Nephron (organoid): ENCODE data around the gene ETNK1.

Experiments used
- H3K27ac Mint-ChIP-seq, 3 experiments: 2 replicates each; pipeline ENCODE4 v1.8.0; 2020; ENCODE audit warnings: mixed read lengths in 3 of 3, mild to moderate bottlenecking in 2 of 3, moderate library complexity in 1 of 3
- H3K27me3 Mint-ChIP-seq: 2 replicates; pipeline ENCODE4 v1.8.0; 2021; ENCODE audit warnings: low read depth, mild to moderate bottlenecking, moderate library complexity, mixed read lengths
- H3K36me3 Mint-ChIP-seq: 2 replicates; pipeline ENCODE4 v1.8.0; 2020; ENCODE audit warnings: low read depth, mixed read lengths
- H3K4me1 Mint-ChIP-seq: 2 replicates; pipeline ENCODE4 v1.8.0; 2020; ENCODE audit warnings: mixed read lengths
- H3K4me3 Mint-ChIP-seq, 3 experiments: 2 replicates each; pipeline ENCODE4 v1.8.0; 2020; ENCODE audit warnings: mild to moderate bottlenecking in 3 of 3, mixed read lengths in 3 of 3, moderate library complexity in 2 of 3
- H3K9me3 Mint-ChIP-seq: 2 replicates; pipeline ENCODE4 v1.8.0; 2020; ENCODE audit warnings: mixed read lengths
- CTCF ChIP-seq, 3 experiments: fragments of 200-600 bp; sonication (generic); IDR thresholded peaks; one replicate each; pipeline ENCODE4 v1.5.0; 2021; ENCODE audit warnings: antibody characterized with exemption in 3 of 3; ENCODE audit not compliant: unreplicated experiment in 3 of 3

The ETNK1 gene

GRCh38 chr12:22722779-22723178 is 97.8 kb downstream of the ETNK1 start:
- Mint-ChIP-seq H3K27me3 (no peaks in the 10 kb centered on the region), H3K27ac (peak overlapping the region in 1 of 3 experiments; percentile 59), H3K4me3 (no peak overlapping the region), H3K36me3 (no peaks in the 10 kb centered on the region), H3K4me1 (peaks cover 7% of the 10 kb centered on the region), H3K9me3 (no peaks in the 10 kb centered on the region)
- TF ChIP-seq CTCF (IDR thresholded peaks at IDR 0.05; ENCODE audit: unreplicated experiment in 3 of 3): no peak

- Mint-ChIP-seq H3K27ac (peak overlapping the region; percentile 30 to 83 (median 70)), H3K36me3 (no peaks in the 10 kb centered on the region), H3K4me3 (no peak overlapping the region), H3K27me3 (no peaks in the 10 kb centered on the region), H3K4me1 (peaks cover 24% of the 10 kb centered on the region), H3K9me3 (no peaks in the 10 kb centered on the region)
- TF ChIP-seq CTCF (IDR thresholded peaks at IDR 0.05; ENCODE audit: unreplicated experiment in 3 of 3): no peak
These were observed 104.0 kb downstream of the ETNK1 start for GRCh38 chr12:22728987-22729386.

GRCh38 chr12:22729431-22729956 is 104.5 kb downstream of the ETNK1 start:
- peaks cover 26% of the 10 kb centered on the region for H3K4me1 Mint-ChIP-seq
- H3K4me3 Mint-ChIP-seq: no peak overlapping the region
- H3K36me3 Mint-ChIP-seq: no peaks in the 10 kb centered on the region
- peak overlapping the region; percentile 70 to 83 (median 76) for H3K27ac Mint-ChIP-seq
- H3K27me3 Mint-ChIP-seq: no peaks in the 10 kb centered on the region
- H3K9me3 Mint-ChIP-seq: no peaks in the 10 kb centered on the region
- TF ChIP-seq CTCF (IDR thresholded peaks at IDR 0.05; ENCODE audit: unreplicated experiment in 3 of 3): no peak

GRCh38 chr12:22729957-22730443 is 105.0 kb downstream of the ETNK1 start:
- peak overlapping the region; percentile 70 to 83 (median 76) for H3K27ac Mint-ChIP-seq
- H3K9me3 Mint-ChIP-seq: no peaks in the 10 kb centered on the region
- H3K27me3 Mint-ChIP-seq: no peaks in the 10 kb centered on the region

GRCh38 chr12:22731236-22731635 is 106.3 kb downstream of the ETNK1 start:
- Mint-ChIP-seq H3K4me1 (peaks cover 26% of the 10 kb centered on the region), H3K36me3 (no peaks in the 10 kb centered on the region), H3K27ac (peak overlapping the region in 1 of 3 experiments; percentile 9), H3K9me3 (peaks cover 2% of the 10 kb centered on the region), H3K4me3 (no peak overlapping the region), H3K27me3 (no peaks in the 10 kb centered on the region)
- no peak for TF ChIP-seq CTCF (IDR thresholded peaks at IDR 0.05; ENCODE audit: unreplicated experiment in 3 of 3)

More at GRCh38 chr12:22729957-22730443, 105.0 kb downstream of the ETNK1 start:
- no peak for TF ChIP-seq CTCF (IDR thresholded peaks at IDR 0.05; ENCODE audit: unreplicated experiment in 3 of 3)
- Mint-ChIP-seq H3K4me1 (peaks cover 26% of the 10 kb centered on the region), H3K36me3 (no peaks in the 10 kb centered on the region), H3K4me3 (no peak overlapping the region)

GRCh38 chr12:22733756-22734155 is 108.8 kb downstream of the ETNK1 start:
- no peak for TF ChIP-seq CTCF (IDR thresholded peaks at IDR 0.05; ENCODE audit: unreplicated experiment in 3 of 3)
- no peak overlapping the region for H3K4me3 Mint-ChIP-seq

More at GRCh38 chr12:22733756-22734155, 108.8 kb downstream of the ETNK1 start:
- peaks cover 23% of the 10 kb centered on the region for H3K4me1 Mint-ChIP-seq
- H3K27ac Mint-ChIP-seq: no peak overlapping the region
- H3K27me3 Mint-ChIP-seq: no peaks in the 10 kb centered on the region
- peaks cover 2% of the 10 kb centered on the region for H3K9me3 Mint-ChIP-seq
- no peaks in the 10 kb centered on the region for H3K36me3 Mint-ChIP-seq
